ENCODE measurements around the gene UBR4.
A peak's percentile ranks its signal among the peaks of the same experiment; 100 is the strongest.

The UBR4 gene

GRCh38 chr1:19049128-19049768 is 160.8 kb downstream of the UBR4 start:
- no peak for DNase-seq

DNA sequence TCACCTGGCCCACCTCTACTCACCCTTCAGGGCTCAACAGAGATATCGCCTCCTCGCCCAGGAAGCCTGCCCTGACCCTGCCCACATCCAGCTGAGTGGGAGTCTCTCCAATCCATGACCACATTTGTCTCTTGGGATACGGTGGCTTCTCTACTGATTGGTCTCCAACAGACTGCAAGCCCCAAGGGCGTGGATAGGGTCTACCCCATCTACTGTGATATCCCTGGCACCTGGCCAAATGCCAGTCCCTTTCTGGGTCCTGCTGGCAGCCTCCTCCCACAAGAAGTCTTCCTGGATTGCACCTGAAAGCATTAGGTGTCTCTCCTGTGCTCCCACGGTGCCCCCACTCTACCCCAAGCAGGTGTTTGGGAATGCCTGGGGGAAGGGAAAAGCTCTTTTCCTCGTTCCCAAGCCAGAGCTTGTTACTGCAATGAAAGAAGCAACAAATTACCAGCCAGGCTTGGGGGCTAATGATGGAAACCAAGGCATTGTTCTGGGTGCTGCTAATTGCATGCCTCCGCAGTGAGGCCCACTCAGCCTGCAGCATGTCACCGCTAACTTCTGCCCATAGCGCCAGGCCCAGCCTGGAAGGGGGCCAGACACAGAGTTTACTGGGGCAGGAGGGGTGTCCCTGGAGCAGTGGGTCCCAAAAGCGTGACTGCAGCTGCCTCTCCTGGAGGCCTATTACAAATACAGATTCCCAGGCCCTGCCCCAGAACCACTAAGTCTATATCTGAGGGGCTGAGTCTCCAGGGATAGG is 162.9 kb downstream of the UBR4 start:
- peak; percentile 12 for DNase-seq

DNA sequence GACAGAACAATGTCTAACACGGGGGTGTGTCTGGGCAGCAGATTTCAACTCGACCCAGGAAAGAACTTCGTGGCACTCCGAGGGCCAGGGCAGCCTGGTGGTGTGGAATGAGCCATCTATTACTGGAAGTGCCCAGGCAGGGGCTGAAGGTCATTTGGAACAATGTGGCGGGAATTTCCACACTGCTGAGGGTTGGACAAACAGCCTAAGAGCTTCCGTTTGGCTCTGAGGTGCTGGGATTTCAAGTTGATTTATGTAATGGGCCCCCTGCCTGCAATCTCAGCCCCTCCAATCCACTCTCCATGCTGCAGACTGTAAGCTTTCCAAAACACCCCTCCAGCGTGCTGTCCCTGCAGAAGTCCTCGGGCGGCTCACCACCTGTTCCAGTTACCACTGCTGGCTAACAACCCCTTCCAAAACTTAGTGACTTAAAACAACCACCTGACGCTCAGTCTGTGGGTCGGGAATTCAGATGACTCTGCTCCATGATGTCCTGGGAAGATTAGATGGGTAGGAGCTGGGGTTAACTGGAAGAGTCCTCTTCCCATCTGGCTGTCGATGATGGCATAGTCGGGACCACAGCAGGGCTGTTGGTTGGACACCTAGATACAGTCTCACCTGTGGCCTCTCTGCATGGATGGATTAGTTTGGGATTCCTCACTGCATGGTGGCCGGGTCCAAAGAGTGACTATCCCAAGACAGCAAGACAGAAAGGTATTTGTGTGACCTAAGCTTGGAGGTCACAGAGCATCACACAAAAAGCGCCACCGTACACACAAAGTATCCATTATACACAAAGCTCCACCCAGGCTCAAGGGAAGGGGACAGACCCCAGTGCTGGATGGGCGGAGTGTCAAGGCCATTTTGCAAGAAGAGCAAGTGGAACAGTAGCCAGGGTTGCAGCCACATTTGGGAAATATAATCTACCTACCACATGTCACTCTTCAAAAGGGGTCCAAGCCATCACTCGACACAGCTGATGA is 163.9 kb downstream of the UBR4 start:
- DNase-seq, result no peak

GRCh38 chr1:19044975-19045831 is 164.9 kb downstream of the UBR4 start:
- no peak for DNase-seq

- no peak for DNase-seq
These were observed 165.6 kb downstream of the UBR4 start for GRCh38 chr1:19044471-19044870.

DNA sequence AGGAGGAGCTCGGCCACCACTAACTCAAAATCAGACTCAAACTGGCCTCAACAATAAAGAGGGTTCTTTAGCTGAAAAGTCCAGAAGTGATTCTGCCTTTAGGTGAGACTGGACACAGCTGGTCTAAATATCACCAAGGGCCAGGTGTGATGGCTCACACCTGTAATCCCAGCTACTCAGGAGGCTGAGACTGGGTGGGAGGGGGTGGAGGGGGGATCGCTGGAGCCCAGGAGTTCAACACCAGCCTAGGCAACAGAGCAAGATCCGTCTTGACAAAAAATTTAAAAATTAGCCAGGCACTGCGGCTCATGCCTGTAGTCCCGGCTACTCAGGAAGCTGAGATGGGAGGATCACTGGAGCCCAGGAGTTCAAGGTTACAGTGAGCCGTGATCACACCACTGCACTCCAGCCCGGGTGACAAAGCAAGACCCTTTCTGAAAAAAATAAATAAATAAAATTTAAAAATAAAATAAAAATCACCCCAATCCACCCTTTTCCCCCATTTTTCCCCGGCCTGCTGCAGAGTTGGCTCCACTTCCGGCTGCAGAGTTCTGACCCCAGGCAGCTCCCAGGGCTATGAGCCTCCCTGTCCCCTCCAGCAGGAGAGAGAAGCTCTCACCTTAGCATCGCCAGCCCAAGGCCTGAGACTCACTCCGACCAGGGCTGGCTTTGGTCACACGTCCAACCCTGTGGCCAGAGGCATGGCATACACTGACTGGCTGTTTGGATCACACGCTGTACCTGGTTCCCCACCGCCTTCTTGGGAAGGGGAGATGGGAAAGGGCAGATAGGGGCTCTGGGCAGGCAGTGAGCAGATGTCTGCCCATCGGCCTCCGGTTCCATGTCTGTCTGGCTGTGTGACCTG is 166.3 kb downstream of the UBR4 start:
- no peak for DNase-seq

DNA sequence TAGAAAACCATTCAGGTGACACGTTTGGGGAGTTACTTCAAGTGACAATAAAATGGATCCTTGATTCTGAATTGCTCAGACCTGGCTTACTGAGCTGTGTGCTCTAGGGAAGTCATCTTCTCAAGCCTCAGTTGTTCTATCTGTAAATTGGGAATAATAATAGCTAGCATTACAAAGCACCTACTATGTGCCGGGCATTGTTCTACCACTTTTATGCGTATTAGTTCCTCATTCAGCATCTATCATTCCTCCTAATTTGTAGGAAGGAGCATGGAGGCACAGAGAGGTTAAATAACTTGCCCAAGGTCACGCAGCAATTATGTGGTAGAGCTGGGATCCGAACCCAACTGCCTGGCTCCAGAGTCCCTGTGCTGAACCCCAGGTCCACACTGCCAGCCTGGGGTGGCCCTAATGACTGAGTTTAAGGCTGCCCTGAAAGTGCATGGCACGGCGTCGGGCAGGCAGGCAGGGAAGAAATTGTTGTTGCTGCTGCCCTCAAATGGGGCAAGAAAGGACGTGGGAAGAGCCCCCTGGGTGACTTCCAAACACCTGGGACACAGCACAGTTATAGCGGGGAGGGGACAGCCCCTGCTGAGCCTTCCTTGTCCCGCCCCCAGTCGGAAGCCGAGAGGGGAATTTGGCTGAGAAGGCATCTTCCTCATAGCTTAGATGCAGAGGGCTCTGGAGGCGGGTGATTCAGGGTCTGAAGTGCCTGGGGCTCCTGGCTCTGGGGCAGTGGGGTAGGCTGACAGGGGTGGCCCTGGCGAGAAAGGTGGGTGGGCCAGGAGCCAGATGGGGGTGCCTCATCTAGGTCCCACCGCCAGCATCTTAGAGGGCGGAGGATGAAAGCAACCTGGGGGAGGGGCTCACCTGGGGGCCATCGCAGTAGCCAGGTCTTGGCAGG is 167.1 kb downstream of the UBR4 start:
- DNase-seq, result no peak

GRCh38 chr1:19040010-19040680 is 169.9 kb downstream of the UBR4 start:
- no peak for DNase-seq

- no peak for DNase-seq
These were observed 171.3 kb downstream of the UBR4 start for GRCh38 chr1:19038732-19039131.

GRCh38 chr1:19038096-19038495 is 172.0 kb downstream of the UBR4 start:
- no peak for DNase-seq

- DNase-seq, result no peak
These were observed 172.4 kb downstream of the UBR4 start for GRCh38 chr1:19037659-19038058.

DNA sequence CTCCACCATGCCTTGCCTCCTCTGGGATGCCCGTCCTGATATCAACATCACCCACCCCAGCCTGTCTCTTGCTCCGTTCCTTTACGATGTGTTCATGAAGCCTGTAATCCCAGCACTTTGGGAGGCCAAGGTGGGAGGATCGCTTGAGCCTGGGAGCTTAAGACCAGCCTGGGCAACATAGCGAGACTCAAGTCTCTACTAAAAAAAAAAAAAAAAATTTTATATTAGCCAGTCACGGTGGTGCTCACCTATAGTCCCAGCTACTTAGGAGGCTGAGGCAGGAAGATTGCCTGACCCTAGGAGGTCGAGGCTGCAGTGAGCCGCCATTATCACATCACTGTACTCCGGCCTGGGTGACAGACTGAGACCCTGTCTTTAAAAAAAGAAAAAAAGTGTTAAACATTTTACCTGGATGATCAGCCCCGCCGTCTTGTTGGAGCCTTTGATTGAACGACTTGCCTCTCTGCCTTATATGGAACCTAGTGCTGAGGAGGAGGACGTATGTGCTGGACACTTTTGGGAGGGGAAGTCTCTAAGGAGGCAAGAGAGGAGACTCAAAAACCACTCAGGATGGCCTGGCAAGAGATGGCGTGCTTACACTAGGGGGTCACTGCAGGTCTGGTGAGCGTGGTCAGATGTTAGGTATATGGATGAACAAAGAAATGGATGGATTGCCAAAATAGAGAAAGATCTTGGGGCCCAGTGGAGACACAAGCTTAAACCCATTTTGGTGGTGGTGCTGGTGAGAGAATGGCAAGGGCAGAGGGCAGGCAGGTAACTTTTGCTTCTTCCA is 173.1 kb downstream of the UBR4 start:
- DNase-seq, result no peak

DNA sequence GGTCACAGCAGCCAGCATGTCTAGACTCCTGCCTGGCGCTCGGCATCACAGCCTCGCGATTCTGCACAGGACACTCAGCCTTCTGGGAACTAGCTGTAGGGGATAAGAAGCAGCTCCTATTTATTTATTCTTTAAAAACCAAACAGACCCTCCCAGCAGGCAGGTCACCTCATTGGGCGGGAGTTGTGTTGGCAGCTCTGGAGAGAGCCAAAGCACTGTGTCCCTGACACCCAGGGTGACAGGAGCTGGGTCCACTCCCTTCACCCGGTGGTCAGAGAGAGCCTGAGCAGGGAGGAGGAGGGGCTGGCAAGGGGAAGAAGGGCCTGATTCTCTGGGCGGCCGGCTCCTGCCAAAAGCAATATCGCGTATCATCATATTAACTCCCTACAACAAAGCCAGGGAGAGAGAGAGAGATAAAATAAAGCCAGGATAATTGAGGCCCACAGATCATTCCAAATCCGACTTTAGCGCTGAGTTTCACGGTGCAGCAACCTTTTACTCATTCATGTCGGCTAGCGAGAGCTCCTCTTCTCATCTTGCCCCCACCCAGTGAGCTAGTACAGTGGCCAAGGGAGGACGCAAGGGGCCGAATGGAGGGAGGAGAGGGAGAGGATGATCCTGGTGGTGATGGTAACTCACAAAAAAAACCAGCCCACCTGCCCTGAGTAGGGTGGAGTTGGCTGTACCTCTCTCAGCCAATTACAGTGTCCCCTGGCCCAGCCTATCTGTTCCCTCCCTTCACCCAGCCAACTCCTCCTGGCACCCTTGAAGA is 173.8 kb downstream of the UBR4 start:
- DNase-seq, result no peak

- no peak for DNase-seq
These were observed 174.6 kb downstream of the UBR4 start for GRCh38 chr1:19035377-19036040.

DNA sequence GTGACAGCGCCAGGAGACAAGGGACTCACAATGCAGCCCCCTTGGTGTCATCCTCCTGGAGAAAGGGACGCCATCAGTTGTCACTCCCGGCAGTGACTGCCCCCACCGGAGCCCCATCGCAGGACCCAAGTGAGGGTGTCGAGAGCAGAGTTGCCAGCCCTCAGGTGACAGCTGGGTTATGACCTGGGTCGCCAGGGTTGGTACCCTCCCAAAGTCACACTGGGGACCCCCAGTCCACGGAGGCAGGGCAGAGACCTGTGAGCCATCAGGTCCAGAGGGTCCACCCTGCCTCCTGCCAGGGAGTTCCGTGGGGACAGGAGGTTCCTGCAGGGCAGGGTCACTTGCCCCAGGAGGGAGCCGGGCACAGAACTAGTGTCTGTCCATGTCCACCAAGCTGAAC is 175.3 kb downstream of the UBR4 start:
- DNase-seq, result no peak

- DNase-seq, result no peak
These were observed 176.0 kb downstream of the UBR4 start for GRCh38 chr1:19033926-19034680.

DNA sequence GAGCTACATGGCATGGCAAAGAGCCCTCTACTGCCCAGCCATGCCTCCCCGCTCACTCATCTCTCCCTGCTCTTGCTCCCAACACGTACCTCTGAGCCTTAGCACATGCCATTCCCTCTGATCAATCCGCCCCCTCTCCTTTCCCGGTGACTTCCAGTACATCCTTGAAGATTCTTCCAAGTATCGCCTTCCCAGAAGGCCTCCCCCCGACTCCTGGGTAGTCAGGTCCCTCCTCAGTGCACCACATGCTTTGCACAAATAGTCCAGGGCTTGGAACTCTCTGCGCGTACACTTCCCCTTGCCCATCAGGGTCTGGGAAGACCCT is 176.6 kb downstream of the UBR4 start:
- DNase-seq, result no peak
